ENCODE data around the gene RAG2. TPM values are rescaled to one million over a fixed set of nuclear protein-coding genes. Genes with fewer than 3 reads are reported as not detected.

Gene RAG2
- total RNA-seq, 1 experiment from 2014 or later = not detected

DNA sequence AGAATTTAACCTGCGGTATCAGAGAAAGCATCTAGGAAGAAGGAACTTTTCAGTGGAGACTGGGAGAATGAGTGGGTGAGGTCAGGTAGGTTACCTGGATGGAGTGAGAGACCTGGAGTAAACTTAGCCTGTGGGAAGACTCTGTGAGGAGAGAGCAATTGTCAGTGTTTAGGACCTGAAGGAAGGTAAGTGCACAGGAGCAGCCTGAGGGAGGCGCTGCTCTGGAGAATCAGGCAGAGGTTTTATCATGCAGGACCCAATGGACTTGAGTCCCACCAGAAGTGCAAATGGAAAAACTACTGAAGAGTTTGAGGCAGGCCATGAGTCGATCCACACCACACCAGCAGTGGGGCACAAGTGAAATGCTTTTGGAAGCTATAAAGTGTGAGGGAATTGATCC is 14.4 kb downstream of the RAG2 start:
- Mint-ChIP-seq H3K27me3 (ENCODE audit: insufficient read depth, unreplicated experiment) (peaks cover 12% of the 10 kb centered on the region), H3K9me3 (ENCODE audit: unreplicated experiment) (no peaks in the 10 kb centered on the region), H3K4me3 (ENCODE audit: unreplicated experiment) (no peak overlapping the region), H3K4me1 (ENCODE audit: low read depth, unreplicated experiment) (peaks cover 5% of the 10 kb centered on the region), H3K27ac (ENCODE audit: unreplicated experiment) (no peak overlapping the region), H3K36me3 (ENCODE audit: insufficient read depth, unreplicated experiment) (no peaks in the 10 kb centered on the region)
- ChIA-PET CTCF (no interaction called here), POLR2A (no interaction called here)
- intact Hi-C loops (cut with micrococcal nuclease; ENCODE audit: unreplicated experiment) = no loop called here
- Histone ChIP-seq H3K9me3 (0 out of 2 replicates have a peak, but pooled peaks cover 4% of the 10 kb centered on the region), H3K4me1 (0 out of 2 replicates have a peak, but pooled peaks cover 4% of the 10 kb centered on the region), H3K36me3 (ENCODE audit: control insufficient read depth, insufficient read depth, low read length) (no peaks in the 10 kb centered on the region), H3K4me3 (ENCODE audit: low read depth, low read length) (no peak overlapping the region), H3K27me3 (replicated peaks; ENCODE audit: control insufficient read depth, insufficient read depth, low read length) (no peaks in the 10 kb centered on the region)
- BruUV-seq (replicated peaks) = no TSS peak
- DNase-seq = no peak
- TF ChIP-seq CTCF (IDR thresholded peaks at IDR 0.05; ENCODE audit: insufficient read depth in 1 of 2, low read depth in 1 of 2, low read length in 1 of 2, severe bottlenecking in 1 of 2, unreplicated experiment in 1 of 2) = no peak

DNA sequence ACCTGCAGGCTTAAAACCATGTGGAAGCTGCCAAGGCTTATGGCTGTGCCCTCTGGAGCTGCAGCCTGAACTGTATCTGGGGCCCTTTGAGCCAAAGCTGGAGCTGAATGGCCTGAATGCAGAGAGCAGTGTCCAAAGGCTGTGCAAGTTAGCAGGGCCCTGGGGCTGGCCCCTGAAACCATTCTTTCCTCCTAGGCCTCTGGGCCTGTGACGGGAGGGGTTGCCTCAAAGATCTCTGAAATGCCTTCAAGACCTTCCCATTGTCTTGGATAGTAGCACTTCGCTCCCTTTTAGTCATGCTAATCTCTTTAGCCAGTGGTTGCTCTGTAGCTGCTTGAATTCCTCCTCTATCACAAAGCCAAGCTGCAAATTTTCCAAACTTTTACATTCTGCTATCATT is 16.5 kb downstream of the RAG2 start:
- Mint-ChIP-seq H3K27me3 (ENCODE audit: insufficient read depth, unreplicated experiment) (peaks cover 5% of the 10 kb centered on the region), H3K4me3 (ENCODE audit: unreplicated experiment) (no peak overlapping the region), H3K27ac (ENCODE audit: unreplicated experiment) (no peak overlapping the region), H3K9me3 (ENCODE audit: unreplicated experiment) (no peaks in the 10 kb centered on the region), H3K4me1 (ENCODE audit: low read depth, unreplicated experiment) (peaks cover 13% of the 10 kb centered on the region), H3K36me3 (ENCODE audit: insufficient read depth, unreplicated experiment) (no peaks in the 10 kb centered on the region)
- no peak for DNase-seq
- intact Hi-C loops (cut with micrococcal nuclease; ENCODE audit: unreplicated experiment) = no loop called here
- Histone ChIP-seq H3K4me1 (0 out of 2 replicates have a peak, but pooled peaks cover 4% of the 10 kb centered on the region), H3K27me3 (replicated peaks; ENCODE audit: control insufficient read depth, insufficient read depth, low read length) (no peaks in the 10 kb centered on the region), H3K9me3 (0 out of 2 replicates have a peak, but pooled peaks cover 4% of the 10 kb centered on the region), H3K4me3 (ENCODE audit: low read depth, low read length) (no peak overlapping the region), H3K36me3 (ENCODE audit: control insufficient read depth, insufficient read depth, low read length) (no peaks in the 10 kb centered on the region)
- ChIA-PET POLR2A (no interaction called here), CTCF (no interaction called here)
- TF ChIP-seq CTCF (IDR thresholded peaks at IDR 0.05; ENCODE audit: insufficient read depth in 1 of 2, low read depth in 1 of 2, low read length in 1 of 2, severe bottlenecking in 1 of 2, unreplicated experiment in 1 of 2) = no peak
- no TSS peak for BruUV-seq (replicated peaks)

GRCh38 chr11:36578458-36578857 is 19.6 kb downstream of the RAG2 start:
- no peaks in the 10 kb centered on the region for H3K27me3 ChIP-seq (replicated peaks; ENCODE audit: control insufficient read depth, insufficient read depth, low read length)
- 0 out of 2 replicates have a peak, but pooled peaks cover 4% of the 10 kb centered on the region for H3K4me1 ChIP-seq
- H3K4me3 ChIP-seq (ENCODE audit: low read depth, low read length) = no peak overlapping the region
- H3K36me3 ChIP-seq (ENCODE audit: control insufficient read depth, insufficient read depth, low read length) = no peaks in the 10 kb centered on the region
- no peaks in the 10 kb centered on the region for H3K9me3 Mint-ChIP-seq (ENCODE audit: unreplicated experiment)
- ChIA-PET POLR2A (no interaction called here), CTCF (no interaction called here)
- DNase-seq = no peak
- intact Hi-C loops (cut with micrococcal nuclease; ENCODE audit: unreplicated experiment) = no loop called here
- no peak overlapping the region for H3K4me3 Mint-ChIP-seq (ENCODE audit: unreplicated experiment)
- no TSS peak for BruUV-seq (replicated peaks)
- H3K9me3 ChIP-seq = 0 out of 2 replicates have a peak, but pooled peaks cover 4% of the 10 kb centered on the region
- no peak for TF ChIP-seq CTCF (IDR thresholded peaks at IDR 0.05; ENCODE audit: insufficient read depth in 1 of 2, low read depth in 1 of 2, low read length in 1 of 2, severe bottlenecking in 1 of 2, unreplicated experiment in 1 of 2)
- peaks cover 5% of the 10 kb centered on the region for H3K27me3 Mint-ChIP-seq (ENCODE audit: insufficient read depth, unreplicated experiment)
- no peaks in the 10 kb centered on the region for H3K36me3 Mint-ChIP-seq (ENCODE audit: insufficient read depth, unreplicated experiment)
- no peak overlapping the region for H3K27ac Mint-ChIP-seq (ENCODE audit: unreplicated experiment)
- peaks cover 13% of the 10 kb centered on the region for H3K4me1 Mint-ChIP-seq (ENCODE audit: low read depth, unreplicated experiment)
